Motor neuron (in vitro differentiated cells): ENCODE data around the gene COPS4. TPM values are rescaled to one million over a fixed set of nuclear protein-coding genes. Genes with fewer than 3 reads are reported as not detected.
A peak's percentile ranks its signal among the peaks of the same experiment; 100 is the strongest.
"Not testable (repeated sequence)": the region's sequence is repeated elsewhere in the genome, so short reads cannot be mapped to it uniquely, and the experiment has no call there.

Experiments
- ATAC-seq, 8 experiments: fragments of 200-7000 bp; cut with Tn5 transposase; replicated peaks in 6 of 8; 2 replicates each; pipeline ENCODE4 v1.8.0; 2021; ENCODE audit warnings: mild to moderate bottlenecking in 8 of 8, moderate library complexity in 8 of 8
- H3K27ac ChIP-seq, 2 donors: fragments of 250-450 bp; sonication (Bioruptor Pico); 2 replicates each; pipeline ENCODE4 v1.9.0; 2021; ENCODE audit warnings: antibody characterized with exemption in 2 of 2, mild to moderate bottlenecking in 2 of 2, moderate library complexity in 1 of 2
- H3K4me1 ChIP-seq, 2 donors: fragments of 250-450 bp; sonication (Bioruptor Pico); replicated peaks in 1 of 2; 2 replicates each; pipeline ENCODE4 v1.6.1; 2021; ENCODE audit warnings: antibody characterized with exemption in 2 of 2, mild to moderate bottlenecking in 2 of 2, moderate library complexity in 1 of 2
- H3K4me3 ChIP-seq, 5 donors: fragments of 250-450 bp; sonication (Bioruptor Pico); 2 replicates each; pipeline ENCODE4 v1.9.0; 2021; ENCODE audit warnings: antibody characterized with exemption in 5 of 5, mild to moderate bottlenecking in 5 of 5, moderate library complexity in 4 of 5
- WGBS, 10 experiments: fragments of 450-650 bp; shearing (Covaris generic); methylation state at CpG; one replicate each; pipeline ENCODE4 v1.0.0; 2022; 5-methylcytosine and 5-hydroxymethylcytosine counted together
- in situ Hi-C, 9 experiments: fragments of 400-800 bp; cut with MboI; loops; one replicate each; pipeline ENCODE4 v1.15.0; 2021; ENCODE audit warnings: low sequenced_read_pairs in 9 of 9, low pct_unique_long_range_greater_than_20kb in 2 of 9; ENCODE audit not compliant: unreplicated experiment in 9 of 9
- total RNA-seq, 8 experiments: library from RNA; unstranded; fragments of 300-600 nt; gene quantifications; 2 replicates each; pipeline versions ENCODE4 v1.2.3 to v1.2.4, GENCODE V29; 2022

Gene COPS4
- total RNA-seq = 100 to 1,000 TPM in 1 of 8 experiments, 10 to 100 TPM in 7; 41.4 to 121 (median 67.1) TPM

GRCh38 chr4:83034630-83035494, at the start of gene COPS4:
TSS of gene COPS4 (plus strand) at chr4:83035183. CDS start at chr4:83035225, 42 bp downstream.
- peak within 1 kb of the TSS; percentile 49 to 80 (median 53) for H3K4me3 ChIP-seq
- H3K4me1 ChIP-seq = peaks cover 9% of the 10 kb centered on the region in 2 donors
- peak; percentile 90 to 99 (median 99) for ATAC-seq
- H3K27ac ChIP-seq = peak within 1 kb of the TSS; percentile 79 to 94
- 0 to 1% (median 0%) methylated on average over 1 to 32 of the region's 39 CpGs; no CpG with 5 or more reads in 1 of the 10 experiments for WGBS, 10 experiments
- in situ Hi-C loops = no loop called here

GRCh38 chr4:82987519-82987918, 47.5 kb upstream of the COPS4 start:
- ATAC-seq, in situ Hi-C loops, H3K27ac ChIP-seq, H3K4me3 ChIP-seq, H3K4me1 ChIP-seq: not testable (repeated sequence)

GRCh38 chr4:82988323-82988832, 46.6 kb upstream of the COPS4 start:
- ATAC-seq = peak in 5 of 8 experiments; percentile 40 to 91 (median 52)
- in situ Hi-C loops = no loop called here
- Histone ChIP-seq H3K4me3 (no peak overlapping the region), H3K4me1 (no peaks in the 10 kb centered on the region), H3K27ac (no peak overlapping the region)
- WGBS, 10 experiments = 21 to 100% (median 86%) methylated on average over 1 to 2 of the region's 2 CpGs; no CpG with 5 or more reads in 1 of the 10 experiments

- peak in 3 of 8 experiments; percentile 9 to 32 (median 27) for ATAC-seq
- 60 to 100% (median 100%) methylated on average over 1 to 2 of the region's 2 CpGs; no CpG with 5 or more reads in 3 of the 10 experiments for WGBS, 10 experiments
- in situ Hi-C loops = no loop called here
- Histone ChIP-seq H3K4me1 (no peaks in the 10 kb centered on the region), H3K27ac (no peak overlapping the region), H3K4me3 (no peak overlapping the region)
Observed at GRCh38 chr4:82989575-82990429, 45.2 kb upstream of the COPS4 start.

- in situ Hi-C loops = no loop called here
- no peak for ATAC-seq
- no peaks in the 10 kb centered on the region for H3K4me1 ChIP-seq
- no peak overlapping the region for H3K4me3 ChIP-seq
- H3K27ac ChIP-seq = no peak overlapping the region
- WGBS, 10 experiments = 50 to 100% (median 75%) methylated on average over 1 to 4 of the region's 4 CpGs; no CpG with 5 or more reads in 1 of the 10 experiments
Observed at GRCh38 chr4:82994834-82995233, 40.1 kb upstream of the COPS4 start.

- in situ Hi-C loops = no loop called here
Observed at GRCh38 chr4:82998898-82999297, 36.1 kb upstream of the COPS4 start.

GRCh38 chr4:83002329-83002728, 32.7 kb upstream of the COPS4 start:
- no peak overlapping the region for H3K4me3 ChIP-seq
- no peak overlapping the region for H3K27ac ChIP-seq
- H3K4me1 ChIP-seq = no peaks in the 10 kb centered on the region
- no peak for ATAC-seq
- 86 to 100% (median 100%) methylated on average over 1 to 3 of the region's 3 CpGs; no CpG with 5 or more reads in 3 of the 10 experiments for WGBS, 10 experiments
- in situ Hi-C loops = no loop called here

More at GRCh38 chr4:82998898-82999297, 36.1 kb upstream of the COPS4 start:
- no peak for ATAC-seq
- Histone ChIP-seq H3K4me3 (no peak overlapping the region), H3K27ac (no peak overlapping the region), H3K4me1 (no peaks in the 10 kb centered on the region)

- in situ Hi-C loops, H3K4me1 ChIP-seq, ATAC-seq, H3K4me3 ChIP-seq, H3K27ac ChIP-seq: not testable (repeated sequence)
- 80 to 100% (median 94%) methylated on average over 1 to 12 of the region's 14 CpGs for WGBS, 10 experiments
Observed at GRCh38 chr4:83003044-83003791, 31.8 kb upstream of the COPS4 start.

GRCh38 chr4:83009529-83009928, 25.5 kb upstream of the COPS4 start:
- H3K4me3 ChIP-seq = peak overlapping the region; percentile 67 to 100 (median 82)
- H3K27ac ChIP-seq = peak overlapping the region in 1 of 2 donors; percentile 89
- 0 to 100% (median 39%) methylated on average over 1 to 3 of the region's 3 CpGs; no CpG with 5 or more reads in 1 of the 10 experiments for WGBS, 10 experiments
- peaks cover 7 to 19% of the 10 kb centered on the region in 2 donors for H3K4me1 ChIP-seq
- ATAC-seq = no peak
- in situ Hi-C loops = no loop called here

- Histone ChIP-seq H3K27ac (peak overlapping the region; percentile 88 to 89), H3K4me3 (peak overlapping the region; percentile 67 to 100 (median 82)), H3K4me1 (peaks cover 7 to 19% of the 10 kb centered on the region in 2 donors)
- peak in 1 of 8 experiments; percentile 0 for ATAC-seq
- WGBS, 10 experiments = 0 to 20% (median 0%) methylated on average over 1 to 8 of the region's 14 CpGs; no CpG with 5 or more reads in 2 of the 10 experiments
- in situ Hi-C loops = no loop called here
Observed at GRCh38 chr4:83010111-83010521, 24.9 kb upstream of the COPS4 start.

GRCh38 chr4:83010522-83011318, 24.3 kb upstream of the COPS4 start, which contains the start of gene LIN54:
TSS of gene LIN54 (minus strand) at chr4:83010823. CDS start at chr4:82984844, 25,979 bp downstream.
- WGBS, 10 experiments = 0 to 2% (median 0%) methylated on average over 1 to 6 of the region's 54 CpGs; no CpG with 5 or more reads in 2 of the 10 experiments
- Histone ChIP-seq H3K4me1 (peaks cover 7 to 19% of the 10 kb centered on the region in 2 donors), H3K27ac (peak within 1 kb of the TSS; percentile 88 to 89), H3K4me3 (peak within 1 kb of the TSS; percentile 79 to 100 (median 82))
- ATAC-seq = peak; percentile 29 to 40 (median 32)
- in situ Hi-C loops = no loop called here
